H1 (cell line): ENCODE data around the gene TMA7.
A peak's percentile ranks its signal among the peaks of the same experiment; 100 is the strongest.

Experiments used
- ATF3 ChIP-seq: IDR thresholded peaks from 2 replicates; pipeline ENCODE4 v1.6.1; 2011; ENCODE audit warnings: low read depth, mild to moderate bottlenecking, low read length; ENCODE audit not compliant: insufficient read depth
- POLR2A ChIP-seq, 2 experiments: IDR thresholded peaks; 1 replicate in 1 of 2; 2 replicates in 1 of 2; pipeline ENCODE4 v1.6.1; 2011; ENCODE audit warnings: low read depth in 2 of 2, low read length in 2 of 2, mild to moderate bottlenecking in 2 of 2; ENCODE audit errors: control extremely low read depth in 1 of 2
- SIN3A ChIP-seq, 2 experiments: IDR thresholded peaks in 1 of 2; conservative IDR thresholded peaks in 1 of 2; 2 replicates each; pipeline ENCODE4 v1.6.1; 2011 to 2012; ENCODE audit warnings: low read length in 2 of 2, improper control_type of control experiment in 1 of 2, low read depth in 1 of 2, mild to moderate bottlenecking in 1 of 2
- TF ChIP-seq, protein P1 (sequence below), 3 experiments: IDR thresholded peaks; 1 replicate in 2 of 3; 2 replicates in 1 of 3; pipeline versions ENCODE4 v1.5.1 to v1.6.1; 2011; ENCODE audit warnings: low read length in 3 of 3, mild to moderate bottlenecking in 3 of 3, inconsistent platforms in 2 of 3, low read depth in 1 of 3, moderate library complexity in 1 of 3; ENCODE audit not compliant: insufficient read depth in 1 of 3; ENCODE audit errors: control extremely low read depth in 1 of 3

- TF ChIP-seq, protein P1, sequence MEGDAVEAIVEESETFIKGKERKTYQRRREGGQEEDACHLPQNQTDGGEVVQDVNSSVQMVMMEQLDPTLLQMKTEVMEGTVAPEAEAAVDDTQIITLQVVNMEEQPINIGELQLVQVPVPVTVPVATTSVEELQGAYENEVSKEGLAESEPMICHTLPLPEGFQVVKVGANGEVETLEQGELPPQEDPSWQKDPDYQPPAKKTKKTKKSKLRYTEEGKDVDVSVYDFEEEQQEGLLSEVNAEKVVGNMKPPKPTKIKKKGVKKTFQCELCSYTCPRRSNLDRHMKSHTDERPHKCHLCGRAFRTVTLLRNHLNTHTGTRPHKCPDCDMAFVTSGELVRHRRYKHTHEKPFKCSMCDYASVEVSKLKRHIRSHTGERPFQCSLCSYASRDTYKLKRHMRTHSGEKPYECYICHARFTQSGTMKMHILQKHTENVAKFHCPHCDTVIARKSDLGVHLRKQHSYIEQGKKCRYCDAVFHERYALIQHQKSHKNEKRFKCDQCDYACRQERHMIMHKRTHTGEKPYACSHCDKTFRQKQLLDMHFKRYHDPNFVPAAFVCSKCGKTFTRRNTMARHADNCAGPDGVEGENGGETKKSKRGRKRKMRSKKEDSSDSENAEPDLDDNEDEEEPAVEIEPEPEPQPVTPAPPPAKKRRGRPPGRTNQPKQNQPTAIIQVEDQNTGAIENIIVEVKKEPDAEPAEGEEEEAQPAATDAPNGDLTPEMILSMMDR (IDR thresholded peaks at IDR 0.05; ENCODE audit: control extremely low read depth in 1 of 3, insufficient read depth in 1 of 3, low read depth in 1 of 3, low read length in 3 of 3): no peak
- TF ChIP-seq ATF3 (no peak), POLR2A (IDR thresholded peaks at IDR 0.05; ENCODE audit: control extremely low read depth in 1 of 2, low read depth in 2 of 2, low read length in 2 of 2) (peak in 1 of 2 experiments; percentile 55; a peak in 2 of 3 replicates), SIN3A (conservative IDR thresholded peaks at IDR 0.05 in 1 of 2, IDR thresholded peaks at IDR 0.05 in 1 of 2; ENCODE audit: low read depth in 1 of 2, low read length in 2 of 2) (peak; percentile 43 to 71; a peak in 2 of 4 replicates)
Measured at GRCh38 chr3:48429317-48429959, 10.6 kb upstream of the TMA7 start.
